ENCODE data around the gene NEDD4L.

Gene NEDD4L

DNA sequence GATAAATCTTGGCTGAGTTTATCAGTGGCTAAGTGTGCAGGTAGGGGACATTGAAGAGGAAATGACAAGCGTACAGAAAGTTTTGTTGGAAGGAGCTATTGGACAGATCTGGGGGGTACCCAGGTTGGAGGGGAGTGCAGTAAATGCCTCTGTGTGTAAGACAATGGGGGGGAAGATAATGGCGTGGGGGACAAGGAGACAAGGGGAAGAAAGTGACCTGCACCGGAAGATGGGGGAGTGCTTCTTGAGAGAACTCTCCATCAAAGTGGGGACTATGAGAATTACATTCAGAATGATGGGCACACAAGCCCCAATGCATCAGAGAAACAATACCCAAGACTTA is 394.9 kb downstream of the NEDD4L start:
- no peak for DNase-seq

DNA sequence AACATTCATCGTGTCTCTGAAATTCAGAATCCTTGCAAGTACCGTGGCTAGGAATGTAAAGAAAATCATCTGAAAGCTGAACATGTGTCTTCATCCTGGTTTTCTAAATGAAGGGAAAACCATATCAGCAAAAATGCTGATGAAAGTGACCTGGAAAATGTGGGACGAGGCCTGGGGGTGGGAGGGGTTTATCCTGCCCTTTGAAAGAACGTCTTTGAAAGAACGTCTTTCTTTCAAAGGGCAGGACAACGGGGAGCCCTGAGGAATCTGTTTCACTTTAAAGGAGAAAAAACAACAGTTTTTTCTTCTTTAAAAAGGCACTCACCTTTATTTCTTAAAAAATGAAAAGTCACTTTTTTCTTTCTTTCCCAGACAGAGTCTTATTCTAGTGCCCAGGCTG is 399.6 kb downstream of the NEDD4L start:
- no peak for DNase-seq

DNA sequence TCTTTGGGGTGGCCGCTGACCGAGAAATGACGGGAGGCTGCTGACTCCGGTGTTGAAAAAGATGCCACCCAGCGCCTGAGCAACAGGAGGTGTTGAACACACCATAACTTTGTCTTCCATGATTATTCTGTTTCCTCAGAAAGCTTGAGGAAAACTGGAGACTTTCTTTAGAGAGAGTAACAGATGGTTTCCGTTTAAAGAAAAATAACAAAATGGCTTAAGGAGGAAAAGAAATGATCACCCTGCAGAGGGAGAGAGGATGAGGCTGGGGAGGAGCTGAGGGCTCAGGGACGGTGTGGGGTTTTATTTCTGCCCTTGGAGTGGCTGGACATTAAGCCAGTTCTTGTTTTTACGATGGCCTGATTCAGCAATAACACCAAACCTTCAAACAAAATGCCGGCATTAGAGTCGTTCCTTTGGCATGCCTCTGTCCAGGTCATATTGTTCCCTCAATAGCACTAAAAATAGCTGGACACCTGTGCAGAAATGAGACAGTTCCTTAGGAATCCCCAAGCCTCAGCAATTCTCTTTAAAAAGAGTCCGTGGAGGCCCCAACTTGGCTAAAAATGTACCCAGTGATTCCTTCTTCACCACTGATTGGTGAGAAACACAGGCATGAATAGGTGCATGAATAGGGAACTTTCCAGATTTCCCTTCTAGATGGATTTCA is 402.5 kb downstream of the NEDD4L start:
- DNase-seq = no peak

DNA sequence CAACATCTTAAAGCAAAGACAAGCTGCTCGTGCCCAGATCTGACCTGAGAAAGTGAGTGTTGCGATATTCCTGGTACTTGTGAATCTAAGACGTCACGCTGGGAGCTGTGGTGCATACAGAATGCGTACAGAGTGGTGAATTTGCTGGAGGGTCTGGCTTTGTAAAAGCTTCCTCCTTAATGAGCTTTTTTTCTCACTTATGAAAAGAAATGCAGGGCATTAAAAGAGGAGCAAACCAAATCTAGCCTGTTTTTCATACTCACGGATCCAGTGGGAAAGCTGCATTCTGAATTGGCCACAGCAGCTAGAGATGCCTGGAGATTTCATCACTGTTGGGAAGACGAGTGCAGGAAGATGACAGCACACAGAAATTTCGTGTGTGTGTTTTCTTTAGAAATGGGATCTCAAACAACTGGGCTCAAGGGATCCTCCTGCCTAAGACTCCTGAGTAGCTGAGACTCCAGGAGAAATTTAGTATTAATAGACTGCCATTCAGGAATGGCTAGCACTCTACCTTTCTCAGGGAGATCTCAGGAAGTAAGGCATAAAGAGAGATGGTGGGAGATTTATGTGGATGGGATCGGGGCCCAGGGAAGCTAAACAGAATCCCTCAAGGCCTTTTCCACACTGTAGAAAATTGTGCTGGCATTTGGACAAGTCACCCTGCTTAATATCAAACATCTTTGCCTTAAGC is 403.5 kb downstream of the NEDD4L start:
- DNase-seq = no peak

DNA sequence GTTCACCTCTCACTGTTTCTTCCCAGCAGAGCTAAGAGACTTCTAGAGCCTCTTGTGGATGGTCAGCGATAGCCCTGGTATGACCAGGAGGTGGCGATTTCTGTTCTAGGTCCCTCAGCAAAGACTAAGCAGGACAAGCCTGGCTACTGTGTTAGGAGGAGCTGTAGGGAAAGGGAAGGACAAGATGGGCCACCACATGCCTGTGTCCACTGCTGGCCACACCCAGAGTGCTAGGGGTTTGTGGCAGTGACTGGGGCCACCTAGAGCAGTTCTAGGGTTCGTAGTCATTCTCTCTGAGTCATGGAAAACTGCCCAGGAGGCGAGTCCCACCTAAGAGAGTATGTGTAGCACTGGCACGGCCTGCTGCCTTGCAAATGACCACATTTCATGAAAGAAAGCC is 405.4 kb downstream of the NEDD4L start:
- DNase-seq = no peak
